Measurements from ENCODE around the gene EREG.

The EREG gene

DNA sequence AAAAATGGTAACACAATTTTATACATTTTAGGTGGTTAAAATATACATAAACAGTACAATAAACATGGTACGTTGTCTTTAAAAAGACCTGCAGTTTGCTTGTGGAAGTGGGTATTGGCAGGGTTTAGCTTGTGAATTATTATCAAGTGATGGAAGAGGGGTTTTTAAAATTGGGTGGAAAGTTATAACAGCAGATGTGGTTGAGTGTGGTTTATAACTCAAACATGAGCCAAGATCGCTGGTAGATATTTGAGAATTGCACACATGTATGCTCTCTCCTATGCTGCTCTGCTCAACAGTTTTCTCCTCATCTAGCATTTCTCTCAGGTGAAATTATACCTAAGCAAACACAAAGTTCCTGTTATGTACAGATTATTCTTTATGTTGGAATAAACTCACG lies 42.6 kb upstream of the EREG start:
- no peak for DNase-seq (ENCODE audit: extremely low read depth, low read depth)

GRCh38 chr4:74323663-74324062 lies 41.3 kb upstream of the EREG start:
- TF ChIP-seq, protein P1, sequence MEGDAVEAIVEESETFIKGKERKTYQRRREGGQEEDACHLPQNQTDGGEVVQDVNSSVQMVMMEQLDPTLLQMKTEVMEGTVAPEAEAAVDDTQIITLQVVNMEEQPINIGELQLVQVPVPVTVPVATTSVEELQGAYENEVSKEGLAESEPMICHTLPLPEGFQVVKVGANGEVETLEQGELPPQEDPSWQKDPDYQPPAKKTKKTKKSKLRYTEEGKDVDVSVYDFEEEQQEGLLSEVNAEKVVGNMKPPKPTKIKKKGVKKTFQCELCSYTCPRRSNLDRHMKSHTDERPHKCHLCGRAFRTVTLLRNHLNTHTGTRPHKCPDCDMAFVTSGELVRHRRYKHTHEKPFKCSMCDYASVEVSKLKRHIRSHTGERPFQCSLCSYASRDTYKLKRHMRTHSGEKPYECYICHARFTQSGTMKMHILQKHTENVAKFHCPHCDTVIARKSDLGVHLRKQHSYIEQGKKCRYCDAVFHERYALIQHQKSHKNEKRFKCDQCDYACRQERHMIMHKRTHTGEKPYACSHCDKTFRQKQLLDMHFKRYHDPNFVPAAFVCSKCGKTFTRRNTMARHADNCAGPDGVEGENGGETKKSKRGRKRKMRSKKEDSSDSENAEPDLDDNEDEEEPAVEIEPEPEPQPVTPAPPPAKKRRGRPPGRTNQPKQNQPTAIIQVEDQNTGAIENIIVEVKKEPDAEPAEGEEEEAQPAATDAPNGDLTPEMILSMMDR (IDR thresholded peaks at IDR 0.05; ENCODE audit: low read depth, low read length), result no peak
- DNase-seq (ENCODE audit: extremely low read depth, low read depth), result no peak

More for the DNA sequence above, 42.6 kb upstream of the EREG start:
- TF ChIP-seq, protein P1 (IDR thresholded peaks at IDR 0.05; ENCODE audit: low read depth, low read length), result no peak

- DNase-seq (ENCODE audit: extremely low read depth, low read depth), result no peak
- TF ChIP-seq, protein P1 (IDR thresholded peaks at IDR 0.05; ENCODE audit: low read depth, low read length), result no peak
Measured at GRCh38 chr4:74324262-74324661, 40.7 kb upstream of the EREG start.

- no peak for DNase-seq (ENCODE audit: extremely low read depth, low read depth)
- TF ChIP-seq, protein P1 (IDR thresholded peaks at IDR 0.05; ENCODE audit: low read depth, low read length), result no peak
Measured at GRCh38 chr4:74325886-74326285, 39.1 kb upstream of the EREG start.

DNA sequence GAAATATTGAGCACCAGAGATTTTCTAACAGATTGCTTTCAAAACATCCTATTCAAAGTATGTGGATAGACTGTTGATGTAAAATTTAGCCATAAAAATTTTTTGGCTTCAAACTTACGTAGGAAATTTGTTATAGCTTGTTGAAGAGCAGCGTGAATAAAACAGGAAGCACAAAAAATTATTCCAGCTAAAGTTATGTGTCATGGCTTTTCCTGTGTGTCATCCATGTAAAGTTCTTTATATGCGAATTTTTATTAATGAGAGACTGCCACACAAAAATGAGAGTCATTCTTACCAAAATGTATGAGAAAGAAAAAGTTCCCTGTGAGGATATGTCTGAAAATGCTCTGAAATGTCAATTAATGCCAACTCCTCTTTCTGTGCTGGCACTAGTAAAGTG lies 37.2 kb upstream of the EREG start:
- no peak for DNase-seq (ENCODE audit: extremely low read depth, low read depth)
- TF ChIP-seq, protein P1 (IDR thresholded peaks at IDR 0.05; ENCODE audit: low read depth, low read length), result no peak

GRCh38 chr4:74328501-74328900 lies 36.4 kb upstream of the EREG start:
- TF ChIP-seq, protein P1 (IDR thresholded peaks at IDR 0.05; ENCODE audit: low read depth, low read length), result no peak
- no peak for DNase-seq (ENCODE audit: extremely low read depth, low read depth)

DNA sequence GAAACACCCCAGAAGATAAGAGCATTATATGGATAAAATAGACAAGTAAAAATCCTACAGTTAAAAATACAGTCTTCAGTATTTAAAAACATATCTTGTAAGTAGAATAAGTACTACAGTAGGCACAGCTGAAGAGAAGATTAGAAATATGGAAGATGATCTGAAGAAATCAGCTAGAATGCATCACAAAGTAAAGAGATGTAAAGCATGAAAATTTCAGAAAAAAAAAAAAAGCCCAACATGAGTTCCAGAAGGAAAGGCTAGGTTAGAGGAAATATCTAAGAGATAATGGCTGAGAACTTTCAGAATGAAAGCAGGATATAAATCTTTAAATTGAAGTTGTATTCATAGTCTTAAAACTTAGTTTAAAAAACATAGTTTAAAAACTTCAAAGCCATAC lies 35.6 kb upstream of the EREG start:
- TF ChIP-seq, protein P1 (IDR thresholded peaks at IDR 0.05; ENCODE audit: low read depth, low read length), result no peak

More for the DNA sequence above, 35.6 kb upstream of the EREG start:
- DNase-seq (ENCODE audit: extremely low read depth, low read depth), result no peak
